PC-9 (cell line): Measurements from ENCODE around the gene ABAT. TPM values are rescaled to one million over a fixed set of nuclear protein-coding genes. Genes with fewer than 3 reads are reported as not detected.

Experiments used
- BruUV-seq: library from RNA; stranded (reverse); fragments of 400-500 nt; replicated peaks from 2 replicates; lab custom pipeline; 2021; lab: Mats Ljungman, UMichigan
- CTCF ChIA-PET: fragments of 300-600 bp; sonication (Branson Sonifier 250); formaldehyde crosslinking; loops from one replicate; lab custom pipeline; 2022; ENCODE audit warnings: antibody characterized with exemption; lab: Charles Lee
- POLR2A ChIA-PET: fragments of 300-600 bp; sonication (Branson Sonifier 250); formaldehyde crosslinking; loops from one replicate; lab custom pipeline; 2022; ENCODE audit warnings: antibody characterized with exemption; ENCODE audit not compliant: unreplicated experiment; lab: Charles Lee
- DNase-seq, 2 experiments: peaks; one replicate each; pipeline versions ENCODE4 v3.0.0 to v3.0.0-alpha.2; 2015 to 2022; ENCODE audit warnings: mixed read lengths in 1 of 2
- H2AFZ ChIP-seq: fragments of 200-600 bp; sonication (generic); 2 replicates; pipeline ENCODE4 v1.8.1; 2017; ENCODE audit warnings: antibody characterized with exemption
- H3F3A ChIP-seq: fragments of 200-600 bp; sonication (generic); 2 replicates; pipeline ENCODE4 v1.8.1; 2017; ENCODE audit warnings: antibody characterized with exemption, mild to moderate bottlenecking, low read depth; ENCODE audit not compliant: insufficient read depth
- H3K27ac ChIP-seq: fragments of 200-600 bp; sonication (generic); 2 replicates; pipeline ENCODE4 v1.6.1; 2016; ENCODE audit warnings: mixed run types
- H3K27me3 ChIP-seq: fragments of 200-600 bp; sonication (generic); 2 replicates; pipeline ENCODE4 v1.6.1; 2016; ENCODE audit warnings: low read depth, mixed run types; ENCODE audit not compliant: insufficient read depth
- H3K36me3 ChIP-seq: fragments of 200-600 bp; sonication (generic); 2 replicates; pipeline ENCODE4 v1.6.1; 2016; ENCODE audit warnings: low read depth, mixed run types
- H3K4me1 ChIP-seq: fragments of 200-600 bp; sonication (generic); replicated peaks from 2 replicates; pipeline ENCODE4 v1.6.1; 2016; ENCODE audit warnings: mixed run types; ENCODE audit not compliant: insufficient read depth
- H3K4me2 ChIP-seq: fragments of 200-600 bp; sonication (generic); 2 replicates; pipeline ENCODE4 v1.6.1; 2017; ENCODE audit warnings: mixed run types
- H3K4me3 ChIP-seq: fragments of 200-600 bp; sonication (generic); 2 replicates; pipeline ENCODE4 v1.6.1; 2016; ENCODE audit warnings: mixed run types
- H3K79me2 ChIP-seq: fragments of 200-600 bp; sonication (generic); 2 replicates; pipeline ENCODE4 v1.6.1; 2017; ENCODE audit warnings: low read depth, mixed run types
- H3K9me2 ChIP-seq: fragments of 200-600 bp; sonication (generic); 2 replicates; pipeline ENCODE4 v1.8.1; 2017; ENCODE audit warnings: mild to moderate bottlenecking; ENCODE audit not compliant: insufficient read depth
- H3K9me3 ChIP-seq: fragments of 200-600 bp; sonication (generic); 2 replicates; pipeline ENCODE4 v1.8.1; 2016; ENCODE audit warnings: low read depth; ENCODE audit not compliant: insufficient read depth
- H4K20me1 ChIP-seq: fragments of 200-600 bp; sonication (generic); 2 replicates; pipeline ENCODE4 v1.8.1; 2017; ENCODE audit not compliant: insufficient read depth
- CTCF ChIP-seq: fragments of 200-600 bp; sonication (generic); conservative IDR thresholded peaks from 2 replicates; pipeline ENCODE4 v1.6.1; 2017; ENCODE audit warnings: mixed run types, antibody characterized with exemption, mild to moderate bottlenecking, moderate library complexity
- EZH2 ChIP-seq: fragments of 200-600 bp; sonication (generic); IDR thresholded peaks from 2 replicates; pipeline ENCODE4 v1.8.0; 2017; ENCODE audit warnings: antibody characterized with exemption, low read depth
- intact Hi-C: fragments of 100-400 bp; cut with micrococcal nuclease; formaldehyde crosslinking; loops from one replicate; pipeline ENCODE4 v1.10.0; 2022; ENCODE audit not compliant: unreplicated experiment
- total RNA-seq: library from RNA; stranded (reverse); gene quantifications from 2 replicates; pipeline ENCODE4 v1.2.3, GENCODE V29; 2021

Gene ABAT
- total RNA-seq, 1 experiment from 2014 or later = 12.9 TPM

GRCh38 chr16:8665529-8665928 lies 8.9 kb upstream of the ABAT start:
- Histone ChIP-seq H3F3A (no peaks in the 10 kb centered on the region), H3K4me1 (no peaks in the 10 kb centered on the region), H3K27ac (no peak overlapping the region), H3K36me3 (no peaks in the 10 kb centered on the region), H3K79me2 (no peaks in the 10 kb centered on the region), H2AFZ (no peak overlapping the region), H3K4me2 (no peak overlapping the region), H3K9me3 (no peaks in the 10 kb centered on the region), H3K9me2 (no peaks in the 10 kb centered on the region), H4K20me1 (no peaks in the 10 kb centered on the region), H3K4me3 (no peak overlapping the region), H3K27me3 (no peaks in the 10 kb centered on the region)
- TF ChIP-seq EZH2 = no peak
- intact Hi-C loops = no loop called here
- ChIA-PET POLR2A (no interaction called here), CTCF (no interaction called here)
- BruUV-seq = no TSS peak
- no peak for DNase-seq

GRCh38 chr16:8667492-8667891 lies 6.9 kb upstream of the ABAT start:
- Histone ChIP-seq H3K4me2 (no peak overlapping the region), H3K36me3 (no peaks in the 10 kb centered on the region), H3K9me3 (no peaks in the 10 kb centered on the region), H3K79me2 (no peaks in the 10 kb centered on the region), H4K20me1 (no peaks in the 10 kb centered on the region), H3K9me2 (no peaks in the 10 kb centered on the region), H3K4me1 (no peaks in the 10 kb centered on the region), H2AFZ (no peak overlapping the region), H3K27me3 (no peaks in the 10 kb centered on the region), H3K4me3 (no peak overlapping the region), H3F3A (no peaks in the 10 kb centered on the region), H3K27ac (no peak overlapping the region)
- ChIA-PET POLR2A (no interaction called here), CTCF (no interaction called here)
- no peak for DNase-seq
- intact Hi-C loops = no loop called here
- TF ChIP-seq CTCF (no peak), EZH2 (no peak)
- no TSS peak for BruUV-seq

- ChIA-PET CTCF (no interaction called here), POLR2A (no interaction called here)
- Histone ChIP-seq H2AFZ (no peak overlapping the region), H3K9me2 (no peaks in the 10 kb centered on the region), H3K4me3 (no peak overlapping the region), H3K4me2 (no peak overlapping the region), H3K36me3 (no peaks in the 10 kb centered on the region), H4K20me1 (no peaks in the 10 kb centered on the region), H3K27me3 (no peaks in the 10 kb centered on the region), H3K9me3 (no peaks in the 10 kb centered on the region), H3K79me2 (no peaks in the 10 kb centered on the region), H3K4me1 (no peaks in the 10 kb centered on the region), H3K27ac (no peak overlapping the region), H3F3A (no peaks in the 10 kb centered on the region)
- no peak for DNase-seq
- BruUV-seq = no TSS peak
- TF ChIP-seq EZH2 (no peak), CTCF (no peak)
- intact Hi-C loops = no loop called here
Measured at GRCh38 chr16:8668113-8668512, 6.3 kb upstream of the ABAT start.

GRCh38 chr16:8669481-8669880 lies 4.9 kb upstream of the ABAT start:
- no peaks in the 10 kb centered on the region for H3K4me1 ChIP-seq
- DNase-seq = no peak
- no peak overlapping the region for H2AFZ ChIP-seq
- H3K9me2 ChIP-seq = no peaks in the 10 kb centered on the region
- no peaks in the 10 kb centered on the region for H3K36me3 ChIP-seq
- no peaks in the 10 kb centered on the region for H3K27me3 ChIP-seq
- H3K4me3 ChIP-seq = no peak overlapping the region
- ChIA-PET POLR2A (no interaction called here), CTCF (interaction anchor here (0.6 kb wide), 1 partner anchor 388 kb away, joined by 8 read pairs; no protein-coding TSS in a partner anchor)
- H3K4me2 ChIP-seq = no peak overlapping the region
- TF ChIP-seq CTCF (no peak), EZH2 (no peak)
- no peaks in the 10 kb centered on the region for H4K20me1 ChIP-seq
- no peak overlapping the region for H3K27ac ChIP-seq
- no peaks in the 10 kb centered on the region for H3K9me3 ChIP-seq
- BruUV-seq = no TSS peak
- intact Hi-C loops = no loop called here
- H3F3A ChIP-seq = no peaks in the 10 kb centered on the region
- H3K79me2 ChIP-seq = no peaks in the 10 kb centered on the region
